C4-2B (cell line): ENCODE measurements around the gene ATP1A2.

ENCODE experiments used
- H3K27ac ChIP-seq: fragments of 450-650 bp; 2 replicates; pipeline ENCODE4 v1.5.1; 2017
- CTCF ChIP-seq: fragments of 450-650 bp; conservative IDR thresholded peaks from 2 replicates; pipeline ENCODE4 v1.5.1; 2017; ENCODE audit warnings: mild to moderate bottlenecking
- ZFX ChIP-seq: fragments of 450-650 bp; IDR thresholded peaks from 2 replicates; pipeline ENCODE4 v1.6.1; 2017

Gene ATP1A2

GRCh38 chr1:160086456-160086892 lies 29.1 kb upstream of the ATP1A2 start:
- TF ChIP-seq CTCF (no peak), ZFX (no peak)
- H3K27ac ChIP-seq: no peak overlapping the region

GRCh38 chr1:160087118-160087662 lies 28.4 kb upstream of the ATP1A2 start:
- no peak overlapping the region for H3K27ac ChIP-seq
- TF ChIP-seq CTCF (no peak), ZFX (no peak)

DNA sequence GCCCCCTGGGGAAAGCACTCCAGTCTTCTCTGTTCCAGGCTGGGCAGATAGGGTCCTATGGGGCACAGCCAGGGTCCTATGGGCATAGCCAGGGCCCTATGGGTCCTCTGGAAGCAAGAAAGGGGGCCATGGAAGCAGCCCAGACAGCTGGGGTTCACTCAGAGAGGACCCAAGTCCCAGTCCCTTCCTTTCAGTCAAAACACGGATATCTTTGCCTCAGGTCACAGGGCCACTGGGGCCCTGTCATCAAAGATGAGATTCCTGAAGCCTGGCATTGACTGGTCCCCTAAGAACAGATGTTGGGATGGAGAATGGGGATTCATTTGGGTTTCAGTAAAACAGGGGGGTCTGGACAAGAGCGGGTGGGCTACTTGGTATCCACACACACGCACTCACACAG lies 25.7 kb upstream of the ATP1A2 start:
- no peak overlapping the region for H3K27ac ChIP-seq
- TF ChIP-seq CTCF (no peak), ZFX (no peak)

DNA sequence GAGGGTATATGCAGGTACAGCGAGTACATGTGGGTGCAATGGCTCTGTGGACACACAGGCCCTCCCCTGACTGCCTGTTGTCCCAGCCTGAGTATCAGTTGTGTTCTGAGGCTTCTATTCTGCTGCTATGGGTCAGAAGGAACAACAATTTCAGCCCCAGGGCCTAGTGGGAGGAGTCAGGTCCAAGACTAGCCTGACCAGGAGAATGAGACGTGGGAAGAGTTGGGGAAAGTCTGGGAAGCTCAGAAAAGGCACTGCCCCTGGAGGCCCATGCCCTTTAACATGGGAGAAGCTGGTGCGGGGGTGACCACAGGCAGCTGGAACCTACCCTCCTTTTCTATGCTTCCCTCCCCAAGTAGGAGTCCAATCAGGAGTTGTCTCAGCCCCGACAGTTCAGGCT lies 24.8 kb upstream of the ATP1A2 start:
- TF ChIP-seq CTCF (no peak), ZFX (no peak)
- no peak overlapping the region for H3K27ac ChIP-seq

DNA sequence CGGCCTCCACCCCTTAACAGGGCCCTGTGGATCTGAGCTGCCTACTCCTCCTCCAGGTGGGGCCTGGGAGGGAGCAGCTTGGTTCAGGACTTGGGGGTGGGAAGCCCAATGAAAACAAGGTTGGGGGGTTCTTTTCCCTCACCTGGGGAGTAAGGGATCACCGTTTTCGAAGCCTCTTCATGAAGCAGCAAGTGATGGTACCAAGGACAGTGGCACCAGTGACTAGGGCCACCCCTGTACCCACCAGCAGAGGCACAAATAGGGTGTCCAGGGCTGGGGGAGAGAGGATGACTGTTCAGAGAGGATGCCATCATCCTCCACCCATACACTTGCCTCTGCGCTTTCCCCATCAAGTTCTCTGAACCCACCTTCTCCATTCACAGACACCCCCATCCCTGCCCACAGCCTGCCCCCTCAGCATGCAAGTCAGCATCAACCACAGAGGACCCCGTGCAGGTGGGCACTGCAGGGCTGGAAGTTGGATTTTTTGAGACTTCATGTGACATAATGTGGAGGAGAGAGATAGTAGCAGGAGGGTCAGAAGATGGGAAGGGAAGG lies 23.8 kb upstream of the ATP1A2 start:
- H3K27ac ChIP-seq: no peak overlapping the region
- TF ChIP-seq ZFX (no peak), CTCF (no peak)

GRCh38 chr1:160092366-160093068 lies 23.0 kb upstream of the ATP1A2 start:
- no peak for TF ChIP-seq CTCF
- TF ChIP-seq ZFX: no peak
- H3K27ac ChIP-seq: no peak overlapping the region

DNA sequence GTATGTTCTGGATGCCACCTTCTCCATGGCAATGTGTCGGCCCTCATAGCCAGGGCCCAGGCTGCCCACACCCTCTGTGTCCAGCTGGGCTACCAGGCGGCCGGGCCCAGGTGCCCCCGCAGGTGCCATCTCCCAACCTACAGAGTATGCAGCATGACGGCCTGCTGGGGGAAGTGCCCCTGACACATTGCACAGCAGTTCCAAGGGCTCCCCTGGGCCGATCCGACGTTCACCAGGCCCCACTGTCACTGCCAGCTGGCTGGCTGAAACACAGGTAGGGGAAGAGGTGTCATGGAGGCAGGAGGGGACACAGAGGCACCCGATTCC lies 22.5 kb upstream of the ATP1A2 start:
- TF ChIP-seq CTCF (no peak), ZFX (no peak)
- no peak overlapping the region for H3K27ac ChIP-seq
